ENCODE measurements around the gene SUPT5H.

Gene SUPT5H

GRCh38 chr19:39405958-39406655 lies 39.3 kb upstream of the SUPT5H start:
- no peak for TF ChIP-seq GATA3 (IDR thresholded peaks at IDR 0.05; ENCODE audit: low read depth, low read length)
- no peak for TF ChIP-seq GATA2 (IDR thresholded peaks at IDR 0.05; ENCODE audit: low read depth, low read length)

DNA sequence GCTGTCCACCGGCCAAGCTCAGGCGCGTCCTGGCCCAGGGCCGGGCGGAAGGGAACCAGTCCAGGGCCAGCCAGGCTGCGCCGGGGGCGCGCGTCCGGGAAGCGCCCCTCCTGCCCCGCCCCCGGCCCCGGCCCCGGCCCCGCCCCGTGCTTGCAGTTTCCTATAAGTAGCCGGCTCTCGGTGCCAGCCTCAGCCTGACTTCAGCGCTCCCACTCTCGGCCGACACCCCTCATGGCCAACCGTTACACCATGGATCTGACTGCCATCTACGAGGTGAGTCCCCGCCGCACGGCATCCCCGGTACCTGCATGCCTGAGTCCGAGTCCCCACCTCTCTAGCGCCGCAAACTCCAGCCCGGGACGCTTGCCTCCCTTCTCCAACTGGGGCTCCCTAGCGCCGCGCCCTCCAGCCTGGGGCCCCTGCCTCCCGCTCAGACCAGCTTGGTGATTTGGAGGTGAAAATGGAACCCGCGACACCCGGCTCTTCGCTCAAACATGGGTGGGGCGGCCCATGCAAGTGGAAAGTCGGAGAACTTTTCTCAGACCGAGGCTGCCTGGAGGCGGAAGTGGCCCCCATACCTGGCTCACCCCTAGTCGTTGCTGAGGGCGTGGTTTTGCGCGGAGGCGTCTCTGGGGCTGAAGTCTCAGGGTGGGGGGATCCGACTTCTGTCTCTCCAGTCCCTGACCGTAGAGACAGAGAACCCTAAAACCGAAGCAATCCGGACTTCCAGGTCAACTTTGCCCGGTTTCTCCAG lies 38.5 kb upstream of the SUPT5H start, which contains the start of gene ZFP36:
Gene ZFP36 (plus strand): TSS at position 192 of the 754 bp plus-strand sequence. CDS start 58 bp downstream, at position 250.
- TF ChIP-seq GATA3 (IDR thresholded peaks at IDR 0.05; ENCODE audit: low read depth, low read length): no peak

DNA sequence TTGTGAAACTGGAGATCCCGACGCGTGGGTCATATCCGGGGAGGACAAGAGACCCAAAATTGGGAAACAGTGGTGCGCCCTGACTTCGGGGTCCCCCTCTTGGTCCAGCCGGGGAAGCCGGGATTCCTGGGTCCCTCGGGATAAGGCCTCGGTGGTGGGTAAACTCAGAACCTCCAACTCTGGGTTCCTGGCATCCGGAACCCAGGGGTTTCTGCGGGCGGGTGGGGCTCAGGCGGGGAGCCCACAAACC lies 38.0 kb upstream of the SUPT5H start:
- TF ChIP-seq GATA2 (IDR thresholded peaks at IDR 0.05; ENCODE audit: low read depth, low read length): no peak
- TF ChIP-seq GATA3 (IDR thresholded peaks at IDR 0.05; ENCODE audit: low read depth, low read length): no peak

GRCh38 chr19:39407660-39408391 lies 37.6 kb upstream of the SUPT5H start:
- TF ChIP-seq GATA3 (IDR thresholded peaks at IDR 0.05; ENCODE audit: low read depth, low read length) (no peak), GATA2 (IDR thresholded peaks at IDR 0.05; ENCODE audit: low read depth, low read length) (no peak)

DNA sequence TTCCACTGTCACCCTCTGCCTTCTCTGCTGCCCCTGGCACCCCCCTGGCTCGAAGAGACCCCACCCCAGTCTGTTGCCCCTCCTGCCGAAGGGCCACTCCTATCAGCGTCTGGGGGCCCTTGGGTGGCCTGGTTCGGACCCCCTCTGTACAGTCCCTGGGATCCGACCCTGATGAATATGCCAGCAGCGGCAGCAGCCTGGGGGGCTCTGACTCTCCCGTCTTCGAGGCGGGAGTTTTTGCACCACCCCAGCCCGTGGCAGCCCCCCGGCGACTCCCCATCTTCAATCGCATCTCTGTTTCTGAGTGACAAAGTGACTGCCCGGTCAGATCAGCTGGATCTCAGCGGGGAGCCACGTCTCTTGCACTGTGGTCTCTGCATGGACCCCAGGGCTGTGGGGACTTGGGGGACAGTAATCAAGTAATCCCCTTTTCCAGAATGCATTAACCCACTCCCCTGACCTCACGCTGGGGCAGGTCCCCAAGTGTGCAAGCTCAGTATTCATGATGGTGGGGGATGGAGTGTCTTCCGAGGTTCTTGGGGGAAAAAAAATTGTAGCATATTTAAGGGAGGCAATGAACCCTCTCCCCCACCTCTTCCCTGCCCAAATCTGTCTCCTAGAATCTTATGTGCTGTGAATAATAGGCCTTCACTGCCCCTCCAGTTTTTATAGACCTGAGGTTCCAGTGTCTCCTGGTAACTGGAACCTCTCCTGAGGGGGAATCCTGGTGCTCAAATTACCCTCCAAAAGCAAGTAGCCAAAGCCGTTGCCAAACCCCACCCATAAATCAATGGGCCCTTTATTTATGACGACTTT lies 36.8 kb upstream of the SUPT5H start:
- TF ChIP-seq GATA3 (IDR thresholded peaks at IDR 0.05; ENCODE audit: low read depth, low read length) (no peak), GATA2 (IDR thresholded peaks at IDR 0.05; ENCODE audit: low read depth, low read length) (no peak)

DNA sequence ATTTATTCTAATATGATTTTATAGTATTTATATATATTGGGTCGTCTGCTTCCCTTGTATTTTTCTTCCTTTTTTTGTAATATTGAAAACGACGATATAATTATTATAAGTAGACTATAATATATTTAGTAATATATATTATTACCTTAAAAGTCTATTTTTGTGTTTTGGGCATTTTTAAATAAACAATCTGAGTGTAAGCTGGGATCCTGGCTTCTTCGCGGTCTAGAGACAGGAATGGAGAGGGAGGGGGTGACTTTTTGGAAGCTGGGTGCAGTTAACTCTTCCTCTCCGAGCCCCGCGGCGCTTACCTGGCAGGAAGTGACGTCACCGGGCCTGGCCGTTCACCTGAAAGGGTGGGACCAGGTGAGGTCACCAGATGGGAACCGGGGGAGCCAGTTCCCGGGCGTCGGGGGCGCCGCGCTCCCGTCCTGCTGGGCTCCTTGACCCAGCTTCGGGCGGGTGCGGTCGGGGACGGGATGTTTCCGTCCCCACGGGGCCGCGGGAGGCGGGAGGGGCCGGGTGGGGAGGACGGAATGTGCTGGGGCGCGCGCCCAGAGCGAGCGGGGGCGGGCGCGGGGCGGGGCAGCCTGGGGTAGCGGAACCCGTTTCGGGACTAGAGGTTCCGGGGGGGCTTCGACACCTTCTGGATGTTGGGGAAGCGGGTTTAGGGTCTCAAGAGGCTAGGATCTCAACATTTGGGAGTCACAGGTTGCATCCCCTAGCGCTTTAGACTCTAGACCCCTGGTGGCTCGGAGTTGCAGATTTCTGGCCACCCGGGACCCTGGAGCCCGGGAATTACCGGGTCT lies 36.0 kb upstream of the SUPT5H start:
- TF ChIP-seq GATA3 (IDR thresholded peaks at IDR 0.05; ENCODE audit: low read depth, low read length) (no peak), GATA2 (IDR thresholded peaks at IDR 0.05; ENCODE audit: low read depth, low read length) (no peak)

DNA sequence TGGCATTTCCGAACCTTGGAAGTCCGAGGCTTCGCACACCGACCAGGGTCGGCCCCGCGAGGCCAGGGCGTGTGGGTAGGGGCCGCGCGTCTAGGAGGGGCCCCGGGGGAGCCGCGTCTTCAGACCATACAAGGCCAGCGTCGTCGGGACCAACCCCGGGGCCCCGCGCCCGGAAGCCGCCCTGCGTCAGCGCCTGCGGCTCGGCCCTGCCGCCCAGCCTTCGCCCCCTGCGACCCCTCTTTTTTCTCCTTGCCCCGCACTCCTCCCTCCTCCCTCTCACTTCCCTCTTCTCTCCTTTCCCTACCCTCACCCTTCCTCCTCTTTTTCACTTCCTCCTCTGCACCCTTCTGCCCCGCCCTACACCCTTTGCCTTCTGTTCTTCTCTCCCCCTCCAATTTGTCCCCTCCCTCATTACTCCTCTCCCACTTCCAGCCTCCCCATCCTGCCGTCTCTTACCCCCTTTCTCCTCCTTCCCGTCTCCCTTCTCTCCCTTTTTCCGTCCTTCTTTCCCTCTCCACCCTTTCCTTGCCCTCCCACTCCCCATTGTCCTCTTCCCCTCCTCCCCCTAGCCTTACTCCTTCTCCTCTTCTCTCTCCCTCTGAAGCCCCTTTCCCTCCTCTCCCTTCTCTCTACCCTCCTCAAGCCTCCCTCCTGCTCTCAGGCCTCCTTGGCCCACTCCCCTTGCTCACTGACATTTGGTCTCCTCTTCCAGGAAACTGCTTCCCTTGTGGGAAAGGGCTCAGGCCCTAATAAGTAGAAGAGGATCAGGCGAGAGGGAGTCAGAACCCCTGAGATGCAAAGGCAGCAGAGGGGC lies 35.2 kb upstream of the SUPT5H start:
- TF ChIP-seq GATA2 (IDR thresholded peaks at IDR 0.05; ENCODE audit: low read depth, low read length) (no peak), GATA3 (IDR thresholded peaks at IDR 0.05; ENCODE audit: low read depth, low read length) (no peak)

GRCh38 chr19:39410831-39411080 lies 34.6 kb upstream of the SUPT5H start:
- TF ChIP-seq GATA2 (IDR thresholded peaks at IDR 0.05; ENCODE audit: low read depth, low read length): no peak
- no peak for TF ChIP-seq GATA3 (IDR thresholded peaks at IDR 0.05; ENCODE audit: low read depth, low read length)

DNA sequence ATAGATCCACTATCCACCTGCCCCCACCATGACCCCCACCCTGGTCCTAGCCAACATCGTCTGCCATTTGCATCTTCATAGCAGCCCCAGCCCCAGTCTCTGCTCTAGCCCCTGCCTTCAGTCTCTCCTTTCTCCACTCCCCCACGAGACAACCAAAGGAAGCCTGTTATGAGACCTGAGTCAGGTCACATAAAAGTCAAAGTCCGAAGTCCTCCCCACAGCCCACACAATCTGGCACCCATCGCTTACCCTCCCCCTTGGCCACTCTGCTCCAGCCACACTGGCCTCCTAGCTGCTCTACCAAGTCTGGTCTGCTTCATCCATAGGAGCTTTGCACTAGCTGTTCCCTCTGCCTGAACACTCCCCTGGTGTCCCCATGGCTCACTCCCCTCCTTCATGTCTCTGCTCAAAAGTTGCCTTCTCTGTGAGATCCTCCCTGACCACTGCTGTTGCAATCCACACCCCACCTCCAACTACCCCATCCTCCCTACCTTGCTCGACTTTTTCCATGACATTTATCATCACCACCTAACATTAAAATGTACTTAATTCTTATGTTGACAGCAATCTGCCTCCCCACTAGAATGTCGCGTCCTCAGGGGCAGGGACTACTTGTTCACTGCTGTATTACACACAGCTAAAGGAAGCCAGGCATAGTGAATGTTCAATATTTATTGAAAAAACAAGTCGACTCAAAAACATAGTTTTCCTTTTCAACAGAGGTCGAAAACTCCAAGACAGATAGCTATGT lies 34.1 kb upstream of the SUPT5H start:
- no peak for TF ChIP-seq GATA3 (IDR thresholded peaks at IDR 0.05; ENCODE audit: low read depth, low read length)
- no peak for TF ChIP-seq GATA2 (IDR thresholded peaks at IDR 0.05; ENCODE audit: low read depth, low read length)

- TF ChIP-seq GATA3 (IDR thresholded peaks at IDR 0.05; ENCODE audit: low read depth, low read length) (no peak), GATA2 (IDR thresholded peaks at IDR 0.05; ENCODE audit: low read depth, low read length) (no peak)
Observed at GRCh38 chr19:39411832-39412099, 33.6 kb upstream of the SUPT5H start.

DNA sequence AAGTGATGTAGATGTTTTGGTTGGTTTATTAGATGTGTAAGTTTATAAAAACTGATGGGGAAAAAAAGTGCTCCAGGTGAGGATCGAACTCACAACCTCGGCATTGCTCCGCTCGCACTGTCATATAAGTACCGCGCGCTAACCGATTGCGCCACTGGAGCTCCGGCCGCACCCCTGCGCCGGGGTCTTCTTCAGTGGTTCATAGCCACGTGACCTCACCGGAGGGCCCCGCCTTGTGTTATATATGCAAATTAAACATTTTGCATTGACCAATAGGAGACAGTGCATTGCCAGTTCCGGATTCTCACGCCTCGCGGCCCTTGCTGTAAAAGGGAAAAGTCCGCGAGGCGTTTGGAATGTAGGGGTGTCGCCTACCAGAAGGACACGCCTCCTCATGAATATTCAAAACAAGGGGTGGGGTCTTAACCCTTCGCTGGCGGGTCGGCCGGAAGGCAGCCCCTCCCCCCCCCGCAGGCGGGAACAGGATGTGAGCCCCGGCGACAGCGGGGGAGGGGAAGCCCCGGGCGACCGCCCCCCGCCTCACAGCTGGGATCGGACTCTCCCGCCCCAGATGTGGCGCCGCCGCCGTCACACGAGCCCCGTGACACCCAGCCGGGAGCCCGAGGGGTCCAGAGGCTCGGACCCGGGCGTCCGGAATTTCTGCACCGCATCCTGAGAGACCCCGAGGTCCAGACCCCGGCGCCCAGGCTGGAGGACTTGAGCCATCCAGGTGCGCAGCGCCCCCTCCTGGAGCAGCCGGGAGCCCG lies 33.1 kb upstream of the SUPT5H start, which contains the start of gene PLEKHG2:
Gene PLEKHG2 (plus strand): TSS at position 570 of the 767 bp plus-strand sequence. CDS start 1,418 bp downstream, outside the sequence.
- TF ChIP-seq GATA2 (IDR thresholded peaks at IDR 0.05; ENCODE audit: low read depth, low read length) (no peak), GATA3 (IDR thresholded peaks at IDR 0.05; ENCODE audit: low read depth, low read length) (no peak)

DNA sequence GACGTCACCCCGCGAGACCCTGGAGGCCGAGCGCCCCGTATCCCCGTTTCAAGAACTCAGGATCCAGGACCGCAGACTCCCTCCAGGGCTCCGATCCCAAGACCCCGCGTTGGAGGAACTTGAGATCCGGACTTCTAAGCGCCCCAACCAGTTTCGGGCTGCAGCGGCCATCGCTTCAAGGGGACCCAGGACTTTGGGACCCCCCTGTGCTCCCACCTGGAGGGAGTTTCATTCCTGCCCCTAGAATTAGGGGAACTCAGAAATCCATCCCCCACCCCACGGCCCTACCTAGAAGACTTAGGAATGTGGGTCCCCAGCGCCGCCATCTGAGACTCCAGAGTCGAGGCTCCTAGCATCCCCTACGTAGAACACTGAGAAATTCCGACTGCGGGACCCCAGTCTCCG lies 32.5 kb upstream of the SUPT5H start:
- TF ChIP-seq GATA3 (IDR thresholded peaks at IDR 0.05; ENCODE audit: low read depth, low read length) (no peak), GATA2 (IDR thresholded peaks at IDR 0.05; ENCODE audit: low read depth, low read length) (no peak)

Measured in SH-SY5Y (cell line).